GM12801 (cell line): ENCODE data around the gene SPART.

Experiments
- TF ChIP-seq, protein P1 (sequence below): IDR thresholded peaks from one replicate; pipeline ENCODE4 v1.5.1; 2011; ENCODE audit warnings: control low read depth; ENCODE audit not compliant: insufficient read length; ENCODE audit errors: extremely low read depth

The SPART gene, protein sequence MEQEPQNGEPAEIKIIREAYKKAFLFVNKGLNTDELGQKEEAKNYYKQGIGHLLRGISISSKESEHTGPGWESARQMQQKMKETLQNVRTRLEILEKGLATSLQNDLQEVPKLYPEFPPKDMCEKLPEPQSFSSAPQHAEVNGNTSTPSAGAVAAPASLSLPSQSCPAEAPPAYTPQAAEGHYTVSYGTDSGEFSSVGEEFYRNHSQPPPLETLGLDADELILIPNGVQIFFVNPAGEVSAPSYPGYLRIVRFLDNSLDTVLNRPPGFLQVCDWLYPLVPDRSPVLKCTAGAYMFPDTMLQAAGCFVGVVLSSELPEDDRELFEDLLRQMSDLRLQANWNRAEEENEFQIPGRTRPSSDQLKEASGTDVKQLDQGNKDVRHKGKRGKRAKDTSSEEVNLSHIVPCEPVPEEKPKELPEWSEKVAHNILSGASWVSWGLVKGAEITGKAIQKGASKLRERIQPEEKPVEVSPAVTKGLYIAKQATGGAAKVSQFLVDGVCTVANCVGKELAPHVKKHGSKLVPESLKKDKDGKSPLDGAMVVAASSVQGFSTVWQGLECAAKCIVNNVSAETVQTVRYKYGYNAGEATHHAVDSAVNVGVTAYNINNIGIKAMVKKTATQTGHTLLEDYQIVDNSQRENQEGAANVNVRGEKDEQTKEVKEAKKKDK

DNA sequence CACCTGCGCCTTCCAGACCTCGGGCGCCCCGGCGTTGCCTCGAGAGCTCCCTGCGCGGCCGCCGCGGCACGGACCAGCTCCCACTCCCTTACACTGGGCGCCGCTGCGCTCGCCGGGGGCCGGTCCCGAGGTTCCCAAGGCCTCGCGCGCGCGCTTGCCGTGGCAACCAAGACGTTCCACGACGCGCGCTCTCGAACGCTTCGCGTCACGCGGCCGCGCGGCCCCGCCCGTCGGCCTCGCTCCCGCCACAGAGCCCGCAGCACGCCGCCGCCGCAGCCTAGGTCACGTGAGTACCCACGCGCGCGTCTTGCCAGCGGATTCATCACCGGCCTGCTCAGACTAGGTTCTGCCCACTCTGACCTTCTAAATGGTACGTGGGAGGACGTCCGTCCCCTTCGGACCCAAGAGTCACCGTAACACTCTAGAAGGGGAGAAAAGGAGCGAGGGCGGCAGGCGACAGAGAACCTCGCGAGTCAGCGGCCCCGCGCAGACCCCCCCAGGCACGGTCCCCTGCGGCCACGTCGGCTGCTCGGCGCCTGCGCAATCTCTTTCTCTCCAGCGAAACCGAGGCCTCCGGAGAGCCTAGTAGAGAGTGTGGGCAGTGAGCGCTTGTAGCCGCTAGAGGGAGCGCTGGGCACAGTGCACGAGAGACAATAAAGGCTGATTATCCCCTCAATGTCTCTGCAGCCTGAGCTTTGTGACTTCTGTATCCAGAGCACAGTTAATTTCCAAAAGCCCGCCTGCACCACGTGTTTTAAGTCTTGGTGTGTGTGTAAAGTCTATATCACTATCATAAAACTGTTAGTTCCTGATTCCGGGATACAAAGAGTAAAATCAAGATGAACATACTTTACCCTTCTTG, at the start of gene SPART:
TSS of gene SPART (minus strand) at position 173 of the 862 bp plus-strand sequence. CDS start 10,564 bp downstream, outside the sequence.
- TF ChIP-seq, protein P1, sequence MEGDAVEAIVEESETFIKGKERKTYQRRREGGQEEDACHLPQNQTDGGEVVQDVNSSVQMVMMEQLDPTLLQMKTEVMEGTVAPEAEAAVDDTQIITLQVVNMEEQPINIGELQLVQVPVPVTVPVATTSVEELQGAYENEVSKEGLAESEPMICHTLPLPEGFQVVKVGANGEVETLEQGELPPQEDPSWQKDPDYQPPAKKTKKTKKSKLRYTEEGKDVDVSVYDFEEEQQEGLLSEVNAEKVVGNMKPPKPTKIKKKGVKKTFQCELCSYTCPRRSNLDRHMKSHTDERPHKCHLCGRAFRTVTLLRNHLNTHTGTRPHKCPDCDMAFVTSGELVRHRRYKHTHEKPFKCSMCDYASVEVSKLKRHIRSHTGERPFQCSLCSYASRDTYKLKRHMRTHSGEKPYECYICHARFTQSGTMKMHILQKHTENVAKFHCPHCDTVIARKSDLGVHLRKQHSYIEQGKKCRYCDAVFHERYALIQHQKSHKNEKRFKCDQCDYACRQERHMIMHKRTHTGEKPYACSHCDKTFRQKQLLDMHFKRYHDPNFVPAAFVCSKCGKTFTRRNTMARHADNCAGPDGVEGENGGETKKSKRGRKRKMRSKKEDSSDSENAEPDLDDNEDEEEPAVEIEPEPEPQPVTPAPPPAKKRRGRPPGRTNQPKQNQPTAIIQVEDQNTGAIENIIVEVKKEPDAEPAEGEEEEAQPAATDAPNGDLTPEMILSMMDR = no peak

DNA sequence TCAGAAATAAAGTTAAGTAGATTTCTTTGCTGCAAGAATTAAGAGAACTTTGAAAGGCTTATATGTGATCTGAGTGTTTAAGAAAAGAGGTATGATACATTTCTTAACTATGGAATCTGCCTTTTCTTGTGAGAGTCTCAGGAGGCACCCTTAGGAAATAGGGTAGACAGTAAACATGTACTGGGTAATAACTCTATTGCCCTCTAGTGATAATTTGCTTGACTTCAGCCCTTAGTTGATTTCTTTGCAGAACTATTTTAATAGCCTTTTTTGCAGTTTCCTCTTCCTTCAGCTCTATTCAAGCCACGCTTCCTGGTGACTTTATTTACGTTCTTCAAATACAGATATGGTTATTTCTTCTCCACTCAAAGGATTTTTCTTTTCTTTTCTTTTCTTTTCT, 49.1 kb upstream of the SPART start:
- TF ChIP-seq, protein P1 = no peak

DNA sequence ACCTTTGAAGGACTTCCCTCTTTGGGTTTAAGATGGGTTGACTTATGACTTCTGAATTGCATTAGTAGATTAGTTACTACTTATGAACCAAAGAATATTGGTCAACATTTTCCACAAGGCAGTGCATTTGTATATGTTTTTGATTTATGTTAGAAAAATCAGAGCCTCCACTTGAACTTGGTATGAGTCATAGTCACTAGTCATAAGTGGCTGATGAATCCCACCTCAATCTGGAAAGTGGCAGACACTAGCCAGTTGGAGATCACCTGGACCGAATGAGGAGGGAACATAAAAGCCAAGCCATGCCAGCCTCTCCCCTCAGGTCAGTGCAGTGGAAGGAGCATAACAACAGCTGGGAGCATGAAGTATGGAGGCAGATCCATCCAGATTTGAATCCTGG, 39.3 kb upstream of the SPART start:
- TF ChIP-seq, protein P1 = no peak

DNA sequence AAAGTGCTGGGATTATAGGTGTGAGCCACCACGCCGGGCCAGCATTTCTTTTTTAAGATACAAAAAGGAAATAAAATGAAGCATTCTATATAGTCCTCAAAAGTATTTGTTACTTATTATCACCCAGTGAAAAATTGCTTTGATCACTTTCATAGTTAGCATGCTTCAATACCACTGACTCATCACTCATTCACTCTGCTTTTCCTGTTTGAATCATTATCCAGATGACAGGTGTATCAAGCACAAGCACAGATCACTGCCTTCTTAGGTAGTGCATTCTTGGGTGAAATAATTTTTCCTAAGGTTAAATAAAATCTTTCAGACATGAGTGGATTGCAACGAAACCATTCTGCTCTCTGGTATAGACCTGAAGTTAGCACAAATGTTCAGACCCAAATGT, 35.8 kb upstream of the SPART start:
- TF ChIP-seq, protein P1 = no peak

DNA sequence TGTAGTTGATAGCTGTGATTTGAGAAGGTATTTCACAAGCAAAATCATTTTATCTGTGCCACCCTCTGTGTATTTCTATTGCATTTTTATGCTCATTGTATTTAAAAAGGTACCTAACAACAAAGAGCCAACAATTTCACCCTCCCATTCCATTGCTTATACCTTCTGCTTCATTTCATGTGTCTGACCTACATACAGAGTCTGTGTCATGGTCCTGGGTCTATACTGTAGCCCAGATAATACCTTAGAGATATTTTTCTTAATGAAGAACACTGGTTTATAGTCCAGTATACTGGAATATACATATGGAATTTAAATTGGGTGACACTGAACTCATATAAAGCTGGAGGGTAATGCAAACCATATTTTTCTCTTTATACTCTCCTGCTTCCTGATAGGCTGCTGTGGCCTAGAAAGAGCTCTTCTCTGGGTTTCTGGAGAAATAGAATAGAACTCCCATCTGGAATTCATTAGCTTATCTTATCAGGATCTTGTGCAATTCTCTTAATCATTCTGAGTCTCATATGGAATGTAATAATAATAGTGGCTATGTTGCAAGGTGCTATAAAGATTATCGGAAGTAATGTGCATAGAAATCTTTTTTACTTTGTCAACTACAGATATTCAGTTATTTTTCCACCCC, 31.8 kb upstream of the SPART start:
- TF ChIP-seq, protein P1 = no peak

DNA sequence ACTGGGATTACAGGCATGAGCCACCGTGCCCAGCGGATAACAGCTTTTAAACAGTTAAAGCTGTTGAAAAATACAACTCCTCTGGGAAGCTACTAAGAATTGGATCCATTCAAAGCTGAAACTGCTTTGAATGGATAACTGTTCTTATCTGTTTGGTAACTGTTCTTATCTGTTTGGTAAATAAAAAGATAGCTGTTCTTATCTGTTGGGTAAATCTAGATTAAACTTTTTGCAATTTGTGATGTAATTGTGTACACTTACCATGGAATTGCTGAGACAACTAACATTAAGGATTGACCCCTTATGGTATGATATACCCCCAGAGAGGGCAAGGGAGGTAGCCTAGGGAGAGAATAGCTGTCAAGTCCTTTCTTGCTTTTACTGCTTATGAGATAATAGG, 27.9 kb upstream of the SPART start:
- TF ChIP-seq, protein P1 = no peak
